Nephron progenitor cell (in vitro differentiated cells): Measurements from ENCODE around the gene CAND2.

Experiments
- DNase-seq: peaks from one replicate; pipeline ENCODE4 v3.0.0; 2021
- H3K27ac Mint-ChIP-seq: 2 replicates; pipeline ENCODE4 v1.8.0; 2021; ENCODE audit warnings: mild to moderate bottlenecking, moderate library complexity, mixed read lengths
- H3K27me3 Mint-ChIP-seq: 2 replicates; pipeline ENCODE4 v1.8.0; 2021; ENCODE audit warnings: mild to moderate bottlenecking, low read depth, mixed read lengths; ENCODE audit not compliant: poor library complexity
- H3K36me3 Mint-ChIP-seq: 2 replicates; pipeline ENCODE4 v1.8.0; 2021; ENCODE audit warnings: low read depth, mixed read lengths
- H3K4me1 Mint-ChIP-seq: 2 replicates; pipeline ENCODE4 v1.8.0; 2021; ENCODE audit warnings: mixed read lengths
- H3K4me3 Mint-ChIP-seq: 2 replicates; pipeline ENCODE4 v1.8.0; 2021; ENCODE audit warnings: mild to moderate bottlenecking, moderate library complexity, mixed read lengths
- H3K9me3 Mint-ChIP-seq: 2 replicates; pipeline ENCODE4 v1.8.0; 2021; ENCODE audit warnings: mild to moderate bottlenecking, moderate library complexity, mixed read lengths
- TF ChIP-seq, protein P1 (sequence below): fragments of 200-600 bp; sonication (generic); IDR thresholded peaks from 2 replicates; pipeline ENCODE4 v1.5.0; 2021; ENCODE audit warnings: antibody characterized with exemption

The CAND2 gene

DNA sequence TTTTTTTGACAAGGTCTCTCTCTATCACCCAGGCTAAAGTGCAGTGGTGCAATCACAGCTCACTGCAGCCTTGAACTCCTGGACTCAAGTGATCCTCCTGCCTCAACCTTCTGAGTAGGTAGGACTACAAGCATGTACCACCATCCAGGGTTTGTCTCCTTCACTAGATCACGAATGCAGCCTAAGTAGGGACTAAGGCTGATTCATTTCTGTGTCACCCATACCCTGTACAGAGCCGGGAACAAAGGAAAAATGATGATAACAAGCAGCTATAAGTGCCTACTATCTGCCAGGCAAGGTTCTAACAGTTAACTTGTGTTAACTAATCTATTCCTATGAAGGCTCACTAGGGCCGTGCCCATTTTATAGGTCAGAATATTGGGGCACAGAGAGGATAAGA, 44.4 kb upstream of the CAND2 start:
- H3K36me3 Mint-ChIP-seq, result no peaks in the 10 kb centered on the region
- H3K27ac Mint-ChIP-seq, result no peak overlapping the region
- H3K9me3 Mint-ChIP-seq, result no peaks in the 10 kb centered on the region

DNA sequence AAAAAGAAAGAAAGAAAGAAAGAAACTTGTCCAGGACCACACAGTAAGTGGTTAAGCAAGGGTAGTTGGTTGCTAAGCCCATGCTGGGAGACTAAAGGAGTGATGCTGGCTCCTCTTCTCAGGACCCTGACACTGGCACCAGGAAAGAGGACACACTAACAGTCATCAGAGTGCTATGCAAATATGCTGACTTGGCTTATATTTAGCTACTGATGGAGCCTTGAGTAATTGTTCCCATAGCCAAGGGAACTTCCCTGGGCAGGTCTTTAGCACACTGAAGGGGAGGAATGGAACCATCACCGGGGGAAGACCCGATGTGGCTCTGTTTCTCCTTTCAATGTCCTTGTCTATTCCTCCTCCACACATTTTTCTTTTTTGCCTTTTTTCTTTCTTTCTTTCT, 43.7 kb upstream of the CAND2 start:
- no peak for DNase-seq
- peaks cover 16% of the 10 kb centered on the region for H3K27me3 Mint-ChIP-seq
- H3K4me3 Mint-ChIP-seq, result no peak overlapping the region

More for the DNA sequence above, 44.4 kb upstream of the CAND2 start:
- Mint-ChIP-seq H3K4me3 (no peak overlapping the region), H3K4me1 (peaks cover 5% of the 10 kb centered on the region), H3K27me3 (peaks cover 16% of the 10 kb centered on the region)
- no peak for DNase-seq
- TF ChIP-seq, protein P1, sequence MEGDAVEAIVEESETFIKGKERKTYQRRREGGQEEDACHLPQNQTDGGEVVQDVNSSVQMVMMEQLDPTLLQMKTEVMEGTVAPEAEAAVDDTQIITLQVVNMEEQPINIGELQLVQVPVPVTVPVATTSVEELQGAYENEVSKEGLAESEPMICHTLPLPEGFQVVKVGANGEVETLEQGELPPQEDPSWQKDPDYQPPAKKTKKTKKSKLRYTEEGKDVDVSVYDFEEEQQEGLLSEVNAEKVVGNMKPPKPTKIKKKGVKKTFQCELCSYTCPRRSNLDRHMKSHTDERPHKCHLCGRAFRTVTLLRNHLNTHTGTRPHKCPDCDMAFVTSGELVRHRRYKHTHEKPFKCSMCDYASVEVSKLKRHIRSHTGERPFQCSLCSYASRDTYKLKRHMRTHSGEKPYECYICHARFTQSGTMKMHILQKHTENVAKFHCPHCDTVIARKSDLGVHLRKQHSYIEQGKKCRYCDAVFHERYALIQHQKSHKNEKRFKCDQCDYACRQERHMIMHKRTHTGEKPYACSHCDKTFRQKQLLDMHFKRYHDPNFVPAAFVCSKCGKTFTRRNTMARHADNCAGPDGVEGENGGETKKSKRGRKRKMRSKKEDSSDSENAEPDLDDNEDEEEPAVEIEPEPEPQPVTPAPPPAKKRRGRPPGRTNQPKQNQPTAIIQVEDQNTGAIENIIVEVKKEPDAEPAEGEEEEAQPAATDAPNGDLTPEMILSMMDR, result no peak

DNA sequence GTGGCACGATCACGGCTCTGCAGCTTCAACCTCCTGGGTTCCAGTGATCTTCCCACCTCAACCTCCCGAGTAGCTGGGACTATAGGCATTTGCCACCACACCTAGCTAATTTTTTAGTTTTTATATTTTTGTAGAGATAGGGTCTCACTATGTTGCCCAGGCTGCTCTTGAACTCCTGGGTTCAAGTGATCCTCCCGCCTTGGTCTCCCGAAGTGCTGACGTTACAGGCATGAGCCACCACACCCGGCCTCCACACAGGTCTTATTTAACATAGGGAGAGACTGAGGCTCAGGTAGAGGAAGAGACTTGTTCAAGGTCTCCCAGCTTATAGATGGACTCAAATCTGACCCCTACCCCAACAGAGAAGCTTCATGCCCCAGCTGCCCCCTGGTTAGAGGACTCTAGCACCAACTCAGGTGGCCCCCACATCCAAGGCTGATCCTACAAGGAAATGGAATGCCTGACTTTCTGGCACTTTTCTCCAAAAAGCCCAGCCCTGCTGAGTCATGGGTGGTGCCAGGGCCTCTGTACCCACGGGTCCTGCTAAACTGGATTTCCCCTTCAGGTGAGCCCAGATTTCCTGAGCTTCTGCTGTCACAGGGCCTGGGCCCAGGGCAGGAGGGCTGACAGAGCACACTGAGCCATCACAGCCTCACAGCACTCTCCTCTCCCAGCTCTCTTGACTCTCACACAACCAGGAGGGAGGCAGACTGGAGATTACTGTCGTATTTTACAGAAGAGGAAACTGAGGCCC, 43.0 kb upstream of the CAND2 start:
- Mint-ChIP-seq H3K9me3 (no peaks in the 10 kb centered on the region), H3K4me3 (no peak overlapping the region), H3K36me3 (no peaks in the 10 kb centered on the region), H3K27me3 (peaks cover 16% of the 10 kb centered on the region), H3K4me1 (peaks cover 9% of the 10 kb centered on the region), H3K27ac (no peak overlapping the region)
- TF ChIP-seq, protein P1, result no peak
- DNase-seq, result no peak

More for the DNA sequence above, 43.7 kb upstream of the CAND2 start:
- Mint-ChIP-seq H3K27ac (no peak overlapping the region), H3K4me1 (peaks cover 5% of the 10 kb centered on the region), H3K36me3 (no peaks in the 10 kb centered on the region), H3K9me3 (no peaks in the 10 kb centered on the region)
- TF ChIP-seq, protein P1, result no peak

DNA sequence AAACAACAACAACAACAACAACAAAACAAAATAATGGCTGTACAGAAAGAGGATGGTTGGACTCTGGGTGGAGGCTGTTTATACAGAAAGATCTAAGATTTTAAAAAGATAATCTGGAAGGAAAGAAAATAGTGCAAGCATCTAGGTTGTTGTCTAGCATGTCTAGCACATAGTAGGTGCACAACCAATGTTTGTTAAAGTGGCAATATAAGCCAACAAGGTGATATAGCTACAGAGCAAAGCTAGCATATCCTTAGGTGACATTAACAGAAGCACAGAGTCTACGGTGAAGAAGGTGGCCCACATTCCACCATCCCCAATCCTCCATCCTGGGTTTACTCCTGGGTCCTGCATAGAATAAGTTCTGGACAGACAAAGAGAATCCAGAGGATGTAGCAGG, 42.2 kb upstream of the CAND2 start:
- Mint-ChIP-seq H3K4me3 (no peak overlapping the region), H3K36me3 (no peaks in the 10 kb centered on the region), H3K9me3 (no peaks in the 10 kb centered on the region), H3K4me1 (peaks cover 12% of the 10 kb centered on the region), H3K27ac (no peak overlapping the region), H3K27me3 (peaks cover 16% of the 10 kb centered on the region)
- no peak for DNase-seq
- TF ChIP-seq, protein P1, result no peak

DNA sequence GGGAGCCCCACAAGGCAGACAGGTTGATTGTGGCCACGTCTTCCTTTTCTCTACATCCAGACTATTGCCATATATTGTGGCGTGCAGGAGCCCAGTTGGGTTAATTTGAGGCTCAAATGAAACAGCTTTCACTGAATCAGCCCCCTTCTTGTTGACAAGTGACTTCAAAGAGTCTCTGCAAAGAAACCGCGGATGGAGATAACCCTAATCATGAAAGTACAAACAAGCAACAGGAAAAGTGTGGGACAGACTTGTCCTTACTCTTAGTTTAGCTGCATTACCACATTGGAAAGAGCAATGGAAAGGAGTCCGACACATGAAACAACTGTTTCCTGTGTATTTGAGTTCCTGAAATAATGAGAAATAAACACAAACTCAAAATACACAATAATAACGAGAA, 40.7 kb upstream of the CAND2 start:
- H3K4me3 Mint-ChIP-seq, result no peak overlapping the region
- no peaks in the 10 kb centered on the region for H3K36me3 Mint-ChIP-seq
- no peak overlapping the region for H3K27ac Mint-ChIP-seq
- no peak for DNase-seq
- TF ChIP-seq, protein P1, result no peak
- no peaks in the 10 kb centered on the region for H3K9me3 Mint-ChIP-seq
- H3K4me1 Mint-ChIP-seq, result peaks cover 25% of the 10 kb centered on the region
- H3K27me3 Mint-ChIP-seq, result peaks cover 12% of the 10 kb centered on the region

DNA sequence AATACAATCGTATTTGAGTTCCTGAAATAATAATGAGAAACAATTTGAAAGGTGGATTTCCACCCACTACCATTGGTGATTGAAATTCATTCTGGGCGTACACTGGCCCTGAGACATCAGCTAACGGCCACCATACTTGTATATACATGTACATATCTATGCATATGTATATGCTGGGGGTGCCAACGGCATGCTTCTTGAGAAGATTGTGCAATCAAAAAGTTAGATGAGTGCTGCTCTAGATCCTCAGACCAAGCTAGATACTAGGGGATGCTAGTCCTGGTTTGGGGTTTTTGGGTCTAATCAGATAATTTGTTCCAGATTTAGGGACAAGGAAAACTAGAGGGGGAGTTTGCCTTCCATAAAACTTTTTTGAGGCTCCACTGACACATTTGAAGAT, 40.3 kb upstream of the CAND2 start:
- DNase-seq, result no peak
- Mint-ChIP-seq H3K4me3 (no peak overlapping the region), H3K9me3 (no peaks in the 10 kb centered on the region), H3K4me1 (peaks cover 25% of the 10 kb centered on the region), H3K27me3 (peaks cover 12% of the 10 kb centered on the region), H3K36me3 (no peaks in the 10 kb centered on the region), H3K27ac (no peak overlapping the region)
- TF ChIP-seq, protein P1, result no peak
